Activated CD4-positive, CD25-positive, alpha-beta regulatory T cell treated with anti-CD3 and anti-CD28 coated beads, Interleukin-2, amount 50 U/mL, for 24 hours (primary cell): ENCODE measurements around the gene MT1G.
"Not testable (repeated sequence)": the region's sequence is repeated elsewhere in the genome, so short reads cannot be mapped to it uniquely, and the experiment has no call there.

Source experiments
- ATAC-seq, 2 donors: fragments of 150-1000 bp; cut with Tn5 transposase; one replicate each; pipeline ENCODE4 v1.10.0; 2021; ENCODE audit warnings: mild to moderate bottlenecking in 1 of 2, moderate library complexity in 1 of 2

Gene MT1G

GRCh38 chr16:56684256-56684925 lies 16.5 kb upstream of the MT1G start:
- no peak for ATAC-seq

DNA sequence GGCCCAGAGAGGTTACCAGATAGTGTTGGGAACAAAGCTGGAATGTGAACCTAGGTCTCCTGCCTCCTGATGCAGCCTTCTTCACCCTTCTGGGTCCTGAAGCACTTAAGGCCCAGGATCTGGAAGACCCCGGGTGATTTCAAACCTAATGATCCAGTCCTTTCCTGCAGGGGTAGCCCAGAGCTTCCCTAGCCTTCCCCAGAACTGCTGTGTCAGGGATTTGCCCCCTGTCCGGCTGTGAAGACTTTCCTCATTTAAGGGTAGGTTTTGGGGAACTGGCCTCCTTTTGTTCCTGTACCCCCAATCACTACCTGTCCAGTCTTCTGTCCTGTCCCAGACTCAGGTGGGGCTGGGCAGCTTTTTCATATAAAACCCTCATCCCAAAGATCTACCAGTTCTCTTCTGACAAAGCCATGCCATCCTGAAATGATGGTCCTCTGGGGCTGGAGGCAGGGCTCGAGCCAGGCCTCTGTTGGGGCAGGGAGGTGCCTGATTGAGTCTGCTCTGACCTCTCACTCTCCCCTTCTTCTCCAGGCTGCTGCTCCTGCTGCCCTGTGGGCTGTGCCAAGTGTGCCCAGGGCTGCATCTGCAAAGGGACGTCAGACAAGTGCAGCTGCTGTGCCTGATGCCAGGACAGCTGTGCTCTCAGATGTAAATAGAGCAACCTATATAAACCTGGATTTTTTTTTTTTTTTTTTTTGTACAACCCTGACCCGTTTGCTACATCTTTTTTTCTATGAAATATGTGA lies 15.7 kb upstream of the MT1G start:
- no peak for ATAC-seq

GRCh38 chr16:56682703-56683397 lies 15.0 kb upstream of the MT1G start:
- ATAC-seq: peak in 1 of 2 donors; percentile 4

- ATAC-seq: peak; percentile 99
These were observed 14.3 kb upstream of the MT1G start, which contains the start of gene MT1X for GRCh38 chr16:56681939-56682702. TSS of gene MT1X (plus strand) at chr16:56682470. CDS start at chr16:56682541, 71 bp downstream.

GRCh38 chr16:56679818-56680217 lies 12.0 kb upstream of the MT1G start:
- ATAC-seq: peak; percentile 3 to 30

GRCh38 chr16:56679078-56679730 lies 11.3 kb upstream of the MT1G start:
- ATAC-seq: no peak

- ATAC-seq: no peak
These were observed 9.6 kb upstream of the MT1G start for GRCh38 chr16:56677474-56677873.

- ATAC-seq: peak; percentile 55 to 66
These were observed 7.9 kb upstream of the MT1G start for GRCh38 chr16:56675685-56676210.

GRCh38 chr16:56674570-56674969 lies 6.7 kb upstream of the MT1G start:
- not testable (repeated sequence) for ATAC-seq

- ATAC-seq: no peak
These were observed 6.1 kb upstream of the MT1G start for GRCh38 chr16:56673921-56674320.

GRCh38 chr16:56672761-56673536 lies 5.1 kb upstream of the MT1G start:
- no peak for ATAC-seq

DNA sequence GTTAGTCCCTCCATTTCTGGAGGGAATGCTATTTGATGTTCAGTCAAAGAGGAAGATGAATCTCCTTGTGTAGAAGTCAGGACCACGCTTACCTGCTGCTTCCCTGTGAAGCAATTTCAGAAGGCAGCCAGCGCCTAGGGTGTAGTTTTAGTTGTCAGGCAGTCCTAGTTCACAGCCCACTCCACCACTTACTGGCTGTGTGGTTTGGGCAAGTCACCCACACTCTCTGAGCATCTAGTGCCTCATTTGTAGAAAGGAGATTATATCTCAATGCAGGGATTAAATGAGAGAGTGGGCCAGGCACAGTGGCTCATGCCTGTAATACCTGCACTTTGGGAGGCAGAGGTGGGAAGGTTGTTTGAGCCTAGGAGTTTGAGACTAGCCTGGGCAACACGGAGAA lies 4.3 kb upstream of the MT1G start:
- not testable (repeated sequence) for ATAC-seq

DNA sequence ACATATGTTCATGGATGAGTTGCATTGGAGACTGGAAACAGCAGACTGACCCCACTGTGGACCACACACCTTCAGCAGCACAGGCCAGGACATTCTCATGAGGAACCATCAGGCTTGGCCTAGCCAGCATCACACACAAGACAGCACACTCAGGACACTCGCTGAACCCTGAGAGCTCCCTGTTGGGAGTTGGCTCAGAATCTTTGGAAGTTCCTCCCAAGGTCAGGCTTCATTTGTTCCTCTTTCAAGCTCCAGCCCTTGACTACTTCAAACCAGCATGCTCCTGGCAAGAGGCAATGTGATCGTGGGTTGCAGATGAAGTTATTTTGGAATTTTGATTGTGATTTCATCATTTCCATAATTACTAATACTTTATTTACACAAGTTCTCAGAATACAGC lies 3.8 kb upstream of the MT1G start:
- not testable (repeated sequence) for ATAC-seq

GRCh38 chr16:56670620-56670934 lies 2.7 kb upstream of the MT1G start:
- no peak for ATAC-seq

DNA sequence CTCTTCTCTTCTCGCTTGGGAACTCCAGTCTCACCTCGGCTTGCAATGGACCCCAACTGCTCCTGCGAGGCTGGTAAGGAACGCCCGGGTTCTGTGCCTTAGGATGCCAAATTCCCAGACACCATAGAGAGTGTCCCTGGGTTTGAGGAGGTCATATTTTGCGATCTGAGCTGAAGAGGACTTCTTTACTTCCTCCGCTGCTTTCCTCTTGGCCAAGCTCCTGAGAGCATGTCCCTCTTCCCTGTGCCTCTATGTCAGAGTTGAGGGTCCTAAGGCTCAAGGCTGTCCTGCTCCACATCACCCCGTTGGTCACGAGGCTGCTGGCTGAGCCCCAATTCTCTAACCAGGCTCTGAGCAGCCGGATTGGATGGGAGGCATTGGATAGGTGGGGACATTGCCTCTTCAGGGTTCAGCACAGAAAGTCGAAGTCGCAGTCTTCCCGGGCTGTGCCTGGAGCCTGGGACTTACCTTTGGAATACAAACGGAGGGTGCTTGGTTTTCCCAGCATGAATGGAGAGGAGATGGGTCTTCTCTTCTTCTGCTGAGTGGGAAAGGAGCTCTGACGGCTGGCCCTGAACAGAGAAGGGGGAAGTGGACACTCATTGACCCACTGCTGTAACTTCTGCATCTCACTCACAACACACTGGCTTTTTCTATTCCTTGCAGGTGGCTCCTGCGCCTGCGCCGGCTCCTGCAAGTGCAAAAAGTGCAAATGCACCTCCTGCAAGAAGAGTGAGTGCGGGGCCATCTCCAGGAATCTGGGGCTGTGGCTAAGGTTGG lies 2.2 kb upstream of the MT1G start:
- ATAC-seq: no peak

DNA sequence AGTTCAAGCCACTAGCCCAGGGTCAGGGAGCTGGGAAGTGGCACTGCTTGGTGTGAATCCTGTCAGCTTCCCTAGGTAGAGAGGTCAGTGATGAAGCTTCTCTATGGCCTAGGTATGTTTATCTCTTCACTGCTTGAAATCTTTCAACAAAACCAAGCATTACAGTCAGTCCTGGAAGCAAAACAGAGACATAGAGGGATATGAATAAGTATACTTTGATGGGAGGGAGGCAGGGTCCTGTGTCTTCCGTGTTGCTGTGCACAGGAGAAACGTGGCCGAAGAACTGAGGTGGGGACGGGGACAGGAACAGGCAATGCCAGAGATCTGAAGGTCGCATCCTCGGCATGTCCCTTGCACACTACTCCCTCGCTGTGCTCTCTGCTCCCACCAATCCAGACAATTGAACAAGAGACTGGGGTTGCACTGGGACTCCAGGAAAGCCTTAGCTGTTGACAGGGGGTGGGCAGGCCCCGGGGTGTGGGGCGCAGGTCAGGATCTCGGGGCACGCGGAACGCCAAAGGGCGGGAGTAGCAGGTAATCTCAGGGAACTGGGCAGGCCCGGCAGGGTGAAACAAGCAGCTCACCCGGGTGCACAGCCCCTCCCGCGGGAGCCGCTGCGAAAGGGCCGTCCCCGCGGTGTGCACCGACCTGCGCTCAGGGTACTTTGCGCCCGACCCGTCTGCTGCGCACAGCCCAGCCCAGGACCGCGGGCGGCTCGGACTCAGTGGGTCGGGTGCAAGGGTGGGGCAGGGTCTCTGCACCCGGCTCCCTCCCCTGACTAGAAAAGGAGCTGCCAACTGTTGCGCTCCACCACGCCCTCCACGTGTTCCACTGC lies 1.4 kb upstream of the MT1G start, which contains the start of gene MT1H:
Gene MT1H (plus strand): TSS at position 810 of the 835 bp plus-strand sequence. CDS start 71 bp downstream, outside the sequence.
- peak in 1 of 2 donors; percentile 42 for ATAC-seq

- ATAC-seq: not testable (repeated sequence)
These were observed 2.3 kb downstream of the MT1G start for GRCh38 chr16:56665286-56666261.

DNA sequence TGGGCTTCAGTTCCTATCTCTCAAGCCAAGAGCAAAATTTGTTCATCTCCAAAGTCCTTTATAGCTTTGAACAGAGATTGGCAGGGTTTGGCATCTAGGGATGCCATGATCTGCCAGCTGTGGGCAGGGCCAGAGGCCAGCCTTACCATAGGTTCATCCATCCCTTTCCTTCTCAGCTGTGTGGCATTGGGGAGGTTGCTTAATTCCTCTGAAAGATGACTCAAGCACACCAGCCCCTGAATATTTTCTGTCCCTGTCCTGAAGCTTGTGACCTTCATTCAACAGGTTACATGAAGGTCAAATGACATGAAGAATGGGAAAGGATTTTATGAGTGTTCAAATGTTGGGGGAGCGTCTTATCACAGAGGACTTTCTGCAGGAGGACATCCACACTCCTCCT lies 3.4 kb downstream of the MT1G start:
- no peak for ATAC-seq
